ENCODE data around the gene DLG2. TPM values are rescaled to one million over a fixed set of nuclear protein-coding genes. Genes with fewer than 3 reads are reported as not detected.

Gene DLG2
- total RNA-seq, 1 experiment from 2014 or later = 17.5 TPM

GRCh38 chr11:84524422-84525051 lies 1102.6 kb downstream of the DLG2 start:
- Mint-ChIP-seq H3K27ac (no peak overlapping the region), H3K27me3 (ENCODE audit: low read depth) (no peaks in the 10 kb centered on the region), H3K9me3 (no peaks in the 10 kb centered on the region), H3K36me3 (no peaks in the 10 kb centered on the region), H3K4me3 (no peak overlapping the region), H3K4me1 (peaks cover 18% of the 10 kb centered on the region)
- TF ChIP-seq, protein P1, sequence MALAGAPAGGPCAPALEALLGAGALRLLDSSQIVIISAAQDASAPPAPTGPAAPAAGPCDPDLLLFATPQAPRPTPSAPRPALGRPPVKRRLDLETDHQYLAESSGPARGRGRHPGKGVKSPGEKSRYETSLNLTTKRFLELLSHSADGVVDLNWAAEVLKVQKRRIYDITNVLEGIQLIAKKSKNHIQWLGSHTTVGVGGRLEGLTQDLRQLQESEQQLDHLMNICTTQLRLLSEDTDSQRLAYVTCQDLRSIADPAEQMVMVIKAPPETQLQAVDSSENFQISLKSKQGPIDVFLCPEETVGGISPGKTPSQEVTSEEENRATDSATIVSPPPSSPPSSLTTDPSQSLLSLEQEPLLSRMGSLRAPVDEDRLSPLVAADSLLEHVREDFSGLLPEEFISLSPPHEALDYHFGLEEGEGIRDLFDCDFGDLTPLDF (CRISPR knock-in tag; IDR thresholded peaks at IDR 0.05) = no peak
- TF ChIP-seq CTCF (IDR thresholded peaks at IDR 0.05) (peak; percentile 49; the same call in 1 of the 2 replicates), ZNF671 (CRISPR knock-in tag; IDR thresholded peaks at IDR 0.05) (no peak), ZBTB21 (CRISPR knock-in tag; IDR thresholded peaks at IDR 0.05; ENCODE audit: borderline replicate concordance) (no peak), GRHL2 (CRISPR knock-in tag; IDR thresholded peaks at IDR 0.05; ENCODE audit: insufficient replicate concordance, severe bottlenecking) (no peak)
- TF ChIP-seq, protein P2, sequence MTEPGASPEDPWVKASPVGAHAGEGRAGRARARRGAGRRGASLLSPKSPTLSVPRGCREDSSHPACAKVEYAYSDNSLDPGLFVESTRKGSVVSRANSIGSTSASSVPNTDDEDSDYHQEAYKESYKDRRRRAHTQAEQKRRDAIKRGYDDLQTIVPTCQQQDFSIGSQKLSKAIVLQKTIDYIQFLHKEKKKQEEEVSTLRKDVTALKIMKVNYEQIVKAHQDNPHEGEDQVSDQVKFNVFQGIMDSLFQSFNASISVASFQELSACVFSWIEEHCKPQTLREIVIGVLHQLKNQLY (CRISPR knock-in tag; IDR thresholded peaks at IDR 0.05) = no peak
- CTCF ChIA-PET = interaction anchor here (0.6 to 2.8 kb wide), 32 partner anchors 9 to 688 kb away, joined by 3 to 48 read pairs (median 5); no protein-coding TSS in a partner anchor
- no peak for DNase-seq (ENCODE audit: low spot score)
- POLR2A ChIA-PET = interaction anchor here (0.7 kb wide), 2 partner anchors 35 to 1238 kb away, joined by 3 read pairs; no protein-coding TSS in a partner anchor
- ATAC-seq = no peak

DNA sequence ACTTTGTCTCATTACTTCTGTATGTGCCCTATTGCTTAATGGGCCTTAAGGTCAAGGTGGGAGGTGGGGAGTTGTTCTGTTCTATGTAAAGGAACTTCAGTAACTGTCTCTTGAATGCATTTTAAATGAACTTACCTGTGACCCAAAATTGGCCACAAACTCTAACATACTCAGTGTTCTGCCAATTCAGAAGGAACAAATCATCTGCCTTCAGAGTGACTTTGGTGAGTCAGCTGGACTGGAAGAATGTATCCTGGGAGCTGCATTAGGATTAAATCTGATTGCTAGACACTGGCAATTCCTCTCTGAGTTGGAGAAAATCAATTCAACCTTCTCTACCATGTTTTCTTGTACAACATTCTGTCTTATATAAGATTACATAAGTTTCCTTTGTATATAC lies 1104.8 kb downstream of the DLG2 start:
- CTCF ChIA-PET = interaction anchor here (0.9 to 2.0 kb wide), 5 partner anchors 10 to 686 kb away, joined by 4 to 9 read pairs (median 5); no protein-coding TSS in a partner anchor

GRCh38 chr11:84518631-84519183 lies 1108.4 kb downstream of the DLG2 start:
- Mint-ChIP-seq H3K36me3 (no peaks in the 10 kb centered on the region), H3K4me3 (no peak overlapping the region), H3K4me1 (peaks cover 7% of the 10 kb centered on the region), H3K9me3 (no peaks in the 10 kb centered on the region), H3K27me3 (ENCODE audit: low read depth) (no peaks in the 10 kb centered on the region), H3K27ac (no peak overlapping the region)
- DNase-seq (ENCODE audit: low spot score) (no peak), ATAC-seq (no peak)
- POLR2A ChIA-PET = no interaction called here
- CTCF ChIA-PET = interaction anchor here (0.6 to 1.1 kb wide), 3 partner anchors 26 to 682 kb away, joined by 3 read pairs; no protein-coding TSS in a partner anchor
- no peak for TF ChIP-seq OVOL2 (CRISPR knock-in tag; IDR thresholded peaks at IDR 0.05; ENCODE audit: borderline replicate concordance)
- no peak for TF ChIP-seq ESRRA (CRISPR knock-in tag; IDR thresholded peaks at IDR 0.05; ENCODE audit: borderline replicate concordance)
- TF ChIP-seq ETV6 (CRISPR knock-in tag; IDR thresholded peaks at IDR 0.05) = no peak
- no peak for TF ChIP-seq E2F5 (CRISPR knock-in tag; IDR thresholded peaks at IDR 0.05)
- TF ChIP-seq USF2 (CRISPR knock-in tag; IDR thresholded peaks at IDR 0.05) = no peak
- TF ChIP-seq CTCF (IDR thresholded peaks at IDR 0.05) = no peak
- TF ChIP-seq ZBTB21 (CRISPR knock-in tag; IDR thresholded peaks at IDR 0.05; ENCODE audit: borderline replicate concordance) = no peak
- TF ChIP-seq FOXJ3 (CRISPR knock-in tag; IDR thresholded peaks at IDR 0.05; ENCODE audit: borderline replicate concordance) = no peak
- TF ChIP-seq MAX (CRISPR knock-in tag; IDR thresholded peaks at IDR 0.05) = no peak

More for the DNA sequence above, 1104.8 kb downstream of the DLG2 start:
- Mint-ChIP-seq H3K4me3 (no peak overlapping the region), H3K36me3 (no peaks in the 10 kb centered on the region), H3K4me1 (peaks cover 2% of the 10 kb centered on the region; the same call in 1 of the 2 replicates), H3K27me3 (ENCODE audit: low read depth) (no peaks in the 10 kb centered on the region), H3K27ac (no peak overlapping the region), H3K9me3 (no peaks in the 10 kb centered on the region)
- no peak for TF ChIP-seq NFE2L1 (CRISPR knock-in tag; IDR thresholded peaks at IDR 0.05)
- TF ChIP-seq, protein P3, sequence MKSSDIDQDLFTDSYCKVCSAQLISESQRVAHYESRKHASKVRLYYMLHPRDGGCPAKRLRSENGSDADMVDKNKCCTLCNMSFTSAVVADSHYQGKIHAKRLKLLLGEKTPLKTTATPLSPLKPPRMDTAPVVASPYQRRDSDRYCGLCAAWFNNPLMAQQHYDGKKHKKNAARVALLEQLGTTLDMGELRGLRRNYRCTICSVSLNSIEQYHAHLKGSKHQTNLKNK (CRISPR knock-in tag; IDR thresholded peaks at IDR 0.05) = no peak
- TF ChIP-seq ZNF317 (CRISPR knock-in tag; IDR thresholded peaks at IDR 0.05; ENCODE audit: borderline replicate concordance, low read depth) = no peak
- no peak for TF ChIP-seq ZBTB21 (CRISPR knock-in tag; IDR thresholded peaks at IDR 0.05; ENCODE audit: borderline replicate concordance)
- no peak for TF ChIP-seq ZNF512 (CRISPR knock-in tag; IDR thresholded peaks at IDR 0.05; ENCODE audit: borderline replicate concordance)
- POLR2A ChIA-PET = no interaction called here
- DNase-seq (ENCODE audit: low spot score) = no peak
- ATAC-seq = no peak

Data from WTC11 (cell line).